C1 segment of cervical spinal cord (tissue), 14 donors: Measurements from ENCODE around the gene TAF6L.
"Not testable (repeated sequence)": the region's sequence is repeated elsewhere in the genome, so short reads cannot be mapped to it uniquely, and the experiment has no call there.

Experiments used
- DNase-seq, 14 donors: peaks; one replicate each; lab custom pipeline; 2025; lab: John Stamatoyannopoulos, UW

The TAF6L gene

DNA sequence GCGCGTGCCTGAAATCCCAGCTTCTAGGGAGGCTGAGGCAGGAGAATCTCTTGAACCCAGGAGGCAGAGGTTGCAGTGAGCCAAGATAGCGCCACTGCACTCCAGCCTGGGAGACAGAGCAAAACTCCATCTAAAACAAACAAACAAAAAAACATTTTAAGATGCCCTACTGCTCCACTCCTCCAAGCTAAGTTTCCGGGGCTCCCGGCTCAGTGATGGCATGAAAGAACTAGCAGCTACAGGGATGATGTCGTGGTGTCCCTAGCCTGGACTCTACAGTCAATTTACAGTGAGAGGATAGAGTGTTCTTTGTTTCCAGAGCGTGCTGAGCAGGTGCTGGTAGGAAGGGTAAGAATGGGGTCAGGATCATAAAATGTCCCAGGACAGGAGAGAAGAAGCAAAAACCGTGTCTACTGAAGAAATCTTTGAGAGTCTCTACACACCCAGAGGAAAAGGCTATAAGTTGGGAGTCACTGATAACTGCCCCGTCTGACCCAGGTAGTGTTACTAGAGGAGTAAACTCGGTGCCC lies 16.0 kb upstream of the TAF6L start:
- DNase-seq: peak in 2 of 14 donors; percentile 8 to 11

DNA sequence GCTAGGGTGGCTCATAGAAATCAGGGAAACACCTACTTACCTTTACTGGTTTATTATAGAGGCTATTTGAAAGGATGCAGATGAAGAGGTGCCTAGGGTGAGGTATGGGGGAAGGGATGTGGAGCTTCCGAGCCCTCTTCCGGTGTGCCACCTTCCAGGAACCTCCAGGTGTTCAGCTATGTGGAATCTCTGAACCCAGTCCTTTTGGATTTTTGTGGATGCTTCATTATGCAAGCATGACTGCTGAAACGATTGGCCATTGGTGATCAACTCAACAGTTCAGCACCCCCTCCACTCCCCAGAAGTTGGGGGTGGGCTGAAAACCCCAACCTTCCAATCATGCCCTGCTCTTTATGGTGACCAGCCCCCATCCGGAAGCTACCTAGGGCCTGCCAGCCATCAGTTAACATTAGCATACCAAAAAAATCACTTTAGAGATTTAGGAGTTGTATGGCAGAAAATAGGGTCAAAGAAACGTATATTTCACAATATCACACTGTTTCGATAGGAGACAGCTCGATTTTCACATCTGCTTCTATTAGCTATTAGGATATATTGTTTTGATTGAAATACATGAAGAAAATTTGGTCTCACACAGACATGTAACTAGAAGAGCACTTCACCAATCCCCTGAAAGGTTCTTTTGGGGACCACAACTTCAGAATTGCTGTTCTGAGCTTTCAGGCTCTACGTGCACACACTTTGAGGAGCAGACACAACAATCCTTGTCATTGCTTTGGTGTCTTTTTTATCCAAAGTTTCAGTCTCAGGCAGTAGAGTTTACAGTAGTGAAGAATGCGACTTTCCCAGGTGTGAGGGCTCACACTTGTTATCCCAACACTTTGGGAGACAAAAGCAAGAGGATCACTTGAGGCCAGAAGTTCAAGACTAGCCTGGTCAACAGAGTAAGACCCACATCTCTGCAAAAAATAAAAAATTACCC lies 13.1 kb upstream of the TAF6L start:
- DNase-seq: no peak

DNA sequence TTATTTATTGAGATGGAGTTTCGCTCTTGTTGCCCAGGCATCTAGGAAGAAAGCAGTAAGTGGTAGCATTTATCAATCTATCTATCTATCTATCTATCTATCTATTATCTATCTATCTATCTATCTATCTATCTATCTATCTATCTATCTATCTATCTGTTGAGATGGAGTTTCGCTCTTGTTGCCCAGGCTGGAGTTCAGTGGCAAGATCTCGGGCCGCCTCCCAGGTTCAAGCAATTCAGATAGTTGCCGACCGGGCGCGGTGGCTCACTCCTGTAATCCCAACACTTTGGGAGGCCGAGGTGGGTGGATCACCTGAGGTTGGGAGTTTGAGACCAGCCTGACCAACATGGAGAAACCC lies 10.3 kb upstream of the TAF6L start:
- not testable (repeated sequence) for DNase-seq

DNA sequence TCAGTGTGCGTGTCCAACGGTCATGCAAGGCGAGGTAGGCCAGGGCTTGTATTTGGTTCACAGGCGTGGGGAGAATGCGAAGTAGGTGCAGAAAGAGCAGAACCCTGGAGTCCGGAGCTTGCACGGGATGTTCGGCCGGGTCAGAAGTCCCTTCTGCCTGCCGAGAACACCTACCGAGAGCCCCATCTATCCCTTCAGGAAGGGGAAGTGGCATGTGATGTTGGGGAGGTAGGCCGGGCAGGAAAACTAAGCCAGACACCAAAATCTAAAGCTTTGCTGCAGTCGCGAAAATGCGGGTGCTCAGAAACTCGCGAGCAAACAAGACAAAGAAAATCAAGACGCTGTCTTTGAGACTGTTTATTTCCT lies 435 bp upstream of the TAF6L start:
- DNase-seq: peak in 12 of 14 donors; percentile 17 to 89 (median 70)

DNA sequence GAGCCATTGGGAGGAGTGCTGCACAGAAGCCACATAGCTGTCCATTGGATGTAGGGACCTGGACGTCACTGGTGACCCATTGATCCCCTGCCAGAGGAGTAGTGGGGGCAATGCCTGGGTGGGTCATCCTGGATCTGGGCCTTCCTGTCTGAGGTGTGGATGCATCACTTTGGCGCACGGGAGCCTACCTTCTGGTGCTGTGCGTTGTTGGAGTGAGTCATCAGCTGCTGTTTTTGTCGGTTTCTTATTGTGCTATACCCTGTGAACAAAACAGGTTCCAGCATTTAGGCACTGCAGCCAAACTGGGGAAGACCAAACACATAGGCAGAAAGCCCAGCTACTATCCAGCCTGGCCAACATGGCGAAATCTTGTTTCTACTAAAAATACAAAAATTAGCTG lies 3.2 kb downstream of the TAF6L start:
- DNase-seq: no peak

DNA sequence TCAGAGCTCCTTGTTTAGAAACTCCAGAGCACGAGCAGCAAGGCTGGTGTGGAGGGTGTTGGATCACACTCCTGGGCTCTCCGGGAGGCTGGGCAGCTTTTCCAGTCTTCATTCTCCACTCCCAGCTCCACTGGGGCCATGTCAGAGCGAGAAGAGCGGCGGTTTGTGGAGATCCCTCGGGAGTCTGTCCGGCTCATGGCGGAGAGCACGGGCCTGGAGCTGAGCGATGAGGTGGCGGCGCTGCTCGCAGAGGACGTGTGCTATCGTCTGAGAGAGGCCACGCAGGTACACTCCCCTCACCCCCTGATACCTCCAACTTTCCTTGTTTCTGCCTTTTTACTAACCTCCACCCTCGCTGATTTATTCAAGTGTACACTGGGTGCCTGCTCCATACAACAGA lies 4.5 kb downstream of the TAF6L start:
- DNase-seq: no peak

DNA sequence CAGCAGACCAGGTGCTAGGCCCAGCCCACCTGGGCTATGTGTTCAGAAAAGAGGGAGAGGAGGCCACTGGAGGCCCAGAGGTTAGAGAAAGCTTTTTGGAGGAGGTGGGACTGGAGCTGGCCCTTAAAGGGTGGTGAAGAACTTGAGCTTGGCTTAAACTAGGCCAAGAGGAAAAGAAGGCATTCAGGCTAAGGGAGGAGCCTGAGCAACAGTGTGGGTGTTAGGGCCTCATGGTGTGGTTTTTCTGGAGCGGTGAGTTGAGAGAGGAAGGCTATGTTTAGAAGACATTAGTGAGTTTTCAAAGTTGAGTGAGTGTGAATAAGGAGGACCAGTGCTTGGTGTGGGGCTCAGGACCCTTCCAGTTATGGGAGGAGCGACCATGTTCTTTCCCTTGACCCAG lies 6.2 kb downstream of the TAF6L start:
- no peak for DNase-seq

DNA sequence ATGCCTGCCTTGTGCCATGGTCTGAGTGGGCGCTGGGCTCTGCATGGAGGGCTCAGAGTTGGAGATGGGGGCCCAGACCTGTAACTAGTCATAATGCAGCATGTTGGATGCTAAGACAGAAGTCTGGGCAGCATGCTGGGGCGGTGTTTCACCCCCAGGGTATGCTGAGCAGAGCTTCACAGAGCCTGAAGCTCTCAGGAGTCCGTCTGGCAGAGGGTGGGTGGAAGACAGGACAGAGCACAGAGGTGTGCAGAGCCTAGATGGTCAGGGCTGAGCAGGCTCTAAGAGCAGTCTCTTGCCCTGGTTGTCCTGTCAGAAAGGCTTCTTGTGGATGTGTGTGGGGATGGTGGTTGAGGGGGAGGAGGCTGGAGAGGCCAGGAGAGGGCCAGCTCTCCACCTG lies 7.2 kb downstream of the TAF6L start:
- no peak for DNase-seq

DNA sequence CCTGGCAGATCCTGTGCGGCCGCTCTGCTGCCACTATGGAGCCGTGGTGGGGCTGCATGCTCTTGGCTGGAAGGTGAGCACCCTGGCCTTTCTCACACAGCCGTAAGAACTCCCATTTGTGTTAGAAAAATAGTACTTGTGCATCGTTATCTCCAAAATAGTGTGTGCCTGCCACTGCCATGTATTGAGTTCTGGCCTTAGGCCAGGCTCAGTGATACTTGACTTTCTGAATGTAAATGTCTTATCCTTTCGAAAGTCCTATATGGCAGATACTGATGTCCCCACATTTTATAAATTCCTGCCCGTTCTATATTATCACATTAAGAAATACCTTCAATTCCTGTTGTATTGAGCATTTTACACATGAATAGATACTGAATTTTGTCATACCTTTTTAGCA lies 11.6 kb downstream of the TAF6L start:
- DNase-seq: no peak

DNA sequence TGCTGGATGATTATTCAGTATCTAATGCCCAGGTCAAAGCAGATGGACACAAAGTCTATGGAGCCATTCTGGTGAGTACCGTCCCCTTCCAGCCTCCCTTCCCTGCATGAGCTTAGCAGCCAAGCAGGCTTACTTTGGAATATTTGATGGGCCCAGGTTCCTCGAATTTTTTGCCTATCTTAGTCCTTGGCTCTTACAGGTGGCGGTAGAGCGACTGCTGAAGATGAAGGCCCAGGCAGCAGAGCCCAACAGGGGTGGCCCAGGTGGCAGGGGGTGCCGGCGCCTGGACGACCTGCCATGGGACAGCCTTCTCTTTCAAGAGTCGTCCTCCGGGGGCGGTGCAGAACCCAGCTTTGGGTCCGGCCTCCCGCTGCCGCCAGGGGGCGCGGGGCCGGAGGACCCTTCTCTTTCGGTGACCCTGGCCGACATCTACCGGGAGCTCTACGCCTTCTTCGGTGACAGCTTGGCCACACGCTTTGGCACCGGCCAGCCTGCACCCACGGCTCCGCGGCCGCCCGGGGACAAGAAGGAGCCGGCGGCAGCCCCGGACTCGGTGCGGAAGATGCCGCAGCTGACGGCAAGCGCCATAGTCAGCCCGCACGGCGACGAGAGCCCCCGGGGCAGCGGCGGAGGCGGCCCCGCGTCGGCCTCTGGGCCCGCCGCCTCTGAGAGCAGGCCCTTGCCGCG lies 15.3 kb downstream of the TAF6L start:
- DNase-seq: peak; percentile 20 to 83 (median 66)

DNA sequence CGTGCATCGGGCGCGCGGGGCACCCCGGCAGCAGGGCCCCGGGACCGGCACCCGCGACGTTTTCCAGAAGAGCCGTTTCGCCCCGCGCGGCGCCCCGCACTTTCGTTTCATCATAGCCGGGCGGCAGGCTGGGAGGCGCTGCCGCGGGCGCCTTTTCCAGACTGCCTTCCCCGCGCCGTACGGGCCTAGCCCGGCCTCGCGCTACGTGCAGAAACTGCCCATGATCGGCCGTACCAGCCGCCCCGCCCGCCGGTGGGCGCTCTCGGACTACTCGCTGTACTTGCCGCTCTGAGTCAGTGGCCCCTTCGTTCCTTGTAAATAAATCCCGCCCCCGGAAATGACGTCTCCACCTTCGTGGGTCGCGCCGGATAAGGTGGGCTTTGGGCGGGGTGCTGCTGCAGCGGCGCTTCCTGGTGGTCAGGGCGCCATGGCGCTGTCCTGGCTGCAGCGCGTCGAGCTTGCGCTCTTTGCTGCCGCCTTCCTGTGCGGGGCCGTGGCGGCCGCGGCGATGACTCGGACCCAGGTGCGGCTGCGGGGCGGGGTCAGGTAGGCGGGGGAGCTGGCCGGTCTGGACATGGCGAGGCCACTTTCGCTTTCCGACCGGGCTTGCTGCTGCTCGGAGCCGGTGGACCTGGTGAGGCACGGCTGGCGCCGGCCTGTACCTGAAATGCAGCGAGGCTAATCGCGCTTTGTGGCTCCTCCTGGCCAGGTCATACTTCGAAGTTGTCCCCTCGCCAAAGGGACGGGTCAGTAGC lies 16.0 kb downstream of the TAF6L start, which contains the start of gene TMEM179B:
TSS of gene TMEM179B (plus strand) at position 398 of the 755 bp plus-strand sequence. CDS start at position 428, 30 bp downstream.
- peak; percentile 65 to 95 (median 92) for DNase-seq

DNA sequence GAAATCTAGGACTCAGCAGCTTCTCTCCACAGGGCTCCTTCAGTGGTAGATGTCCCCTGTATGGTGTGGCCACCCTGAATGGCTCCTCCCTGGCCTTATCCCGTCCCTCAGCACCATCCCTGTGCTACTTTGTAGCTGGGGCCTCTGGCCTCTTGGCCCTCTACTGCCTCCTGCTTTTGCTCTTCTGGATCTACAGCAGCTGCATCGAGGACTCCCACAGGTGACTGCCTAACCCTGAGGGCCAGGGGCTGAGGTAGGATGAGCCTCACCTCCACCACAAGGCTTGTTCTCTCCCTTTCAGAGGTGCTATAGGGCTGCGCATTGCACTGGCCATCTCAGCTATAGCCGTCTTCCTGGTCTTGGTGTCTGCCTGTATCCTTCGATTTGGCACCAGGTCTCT lies 17.8 kb downstream of the TAF6L start:
- DNase-seq: no peak

DNA sequence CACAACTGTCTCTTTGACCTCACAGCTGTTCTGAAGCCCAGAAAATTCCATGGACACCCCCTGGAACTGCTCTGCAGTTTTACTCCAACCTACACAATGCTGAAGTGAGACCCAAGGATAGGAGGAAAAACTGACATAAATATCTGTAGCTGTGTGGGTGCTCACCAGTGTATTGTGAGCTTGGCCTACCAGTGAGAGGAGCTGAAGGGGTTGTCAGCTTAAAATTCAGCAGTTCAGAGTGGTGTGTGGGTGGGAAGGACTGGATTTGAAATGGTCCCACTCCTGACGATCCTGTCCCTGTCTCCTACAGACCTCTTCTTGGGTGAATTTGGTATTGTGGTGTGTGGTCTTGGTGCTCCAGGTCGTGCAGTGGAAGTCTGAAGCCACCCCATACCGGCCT lies 18.4 kb downstream of the TAF6L start:
- DNase-seq: no peak

DNA sequence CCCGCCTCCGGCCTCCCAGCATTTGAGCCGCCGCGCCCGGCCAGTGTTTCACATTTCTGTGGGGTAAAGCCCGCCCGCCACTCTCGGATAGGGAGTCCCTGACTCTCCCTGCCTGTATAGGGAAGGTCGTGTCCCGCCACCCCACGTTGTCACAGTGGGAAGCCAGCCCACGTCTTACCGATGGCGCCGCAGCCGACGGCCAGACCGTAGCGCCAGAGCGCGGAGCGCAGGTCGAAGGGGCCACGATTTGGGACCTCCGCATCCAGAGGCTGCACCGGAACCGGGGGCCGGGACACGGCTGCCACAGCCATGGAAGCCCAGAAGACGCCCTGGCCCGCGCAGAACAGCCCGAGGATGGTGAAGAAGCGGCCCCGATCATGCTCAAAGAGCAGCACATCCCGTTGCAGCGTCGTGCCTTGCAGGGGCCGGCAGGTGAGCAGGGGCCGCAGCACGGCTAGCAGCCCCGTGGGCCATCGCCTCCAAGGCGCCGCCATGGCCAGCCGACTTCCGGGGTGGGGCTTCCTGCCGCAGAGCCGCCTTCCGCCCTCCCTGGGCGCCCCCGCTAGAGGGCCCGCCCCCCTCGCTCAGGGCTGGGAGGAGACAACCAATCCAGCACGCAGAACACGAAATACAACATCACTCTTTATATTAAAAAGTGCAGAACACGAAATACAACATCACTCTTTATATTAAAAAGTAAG lies 20.5 kb downstream of the TAF6L start, which contains the start of gene TMEM223:
TSS of gene TMEM223 (minus strand) at position 506 of the 701 bp plus-strand sequence. CDS start at position 494, 12 bp downstream.
- DNase-seq: peak in 13 of 14 donors; percentile 29 to 86 (median 72)

DNA sequence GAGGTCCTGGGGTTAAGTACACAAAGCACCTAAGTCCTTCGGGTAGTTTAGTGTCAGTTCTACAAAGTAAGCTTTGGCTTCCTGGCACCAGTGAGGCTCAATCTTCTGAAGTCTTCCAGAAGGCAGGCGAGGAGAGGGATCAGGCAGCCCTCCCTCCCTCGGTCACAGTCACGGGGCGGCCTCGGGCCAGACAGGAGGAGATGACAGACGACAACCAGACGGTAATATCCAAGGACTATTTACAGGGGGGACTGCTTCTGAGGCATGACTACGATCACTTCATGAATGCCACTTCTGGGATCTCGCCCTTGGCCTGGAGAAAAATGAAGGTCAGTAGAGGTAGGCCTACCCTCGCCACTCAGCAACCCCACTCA lies 21.0 kb downstream of the TAF6L start:
- peak in 3 of 14 donors; percentile 28 to 42 (median 32) for DNase-seq

DNA sequence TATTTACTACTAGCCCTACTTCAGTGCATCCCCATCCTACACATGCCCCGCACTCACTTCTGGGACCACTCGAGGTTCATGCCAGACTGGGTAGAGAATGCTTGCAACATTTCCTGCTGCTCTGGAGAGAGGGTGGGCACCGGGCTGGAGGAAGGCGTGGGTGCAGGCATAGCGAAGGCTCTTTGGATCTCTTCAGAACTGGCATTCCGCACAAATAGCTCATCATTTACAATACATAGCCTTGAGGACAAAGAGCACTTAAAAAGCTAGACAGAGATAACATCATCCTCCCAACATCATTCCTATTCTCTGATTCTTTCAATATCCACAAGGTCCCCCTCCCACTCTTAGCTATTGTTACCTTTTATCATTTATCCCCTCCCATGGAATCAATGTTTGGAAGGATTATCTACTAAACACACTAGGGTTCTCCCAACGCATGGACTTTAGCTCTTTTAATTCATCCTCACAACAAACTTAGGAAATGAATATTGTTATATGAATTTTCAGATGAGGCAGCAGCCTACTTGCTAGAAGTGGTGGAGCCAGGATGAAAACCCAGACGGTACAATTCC lies 23.1 kb downstream of the TAF6L start:
- DNase-seq: no peak

DNA sequence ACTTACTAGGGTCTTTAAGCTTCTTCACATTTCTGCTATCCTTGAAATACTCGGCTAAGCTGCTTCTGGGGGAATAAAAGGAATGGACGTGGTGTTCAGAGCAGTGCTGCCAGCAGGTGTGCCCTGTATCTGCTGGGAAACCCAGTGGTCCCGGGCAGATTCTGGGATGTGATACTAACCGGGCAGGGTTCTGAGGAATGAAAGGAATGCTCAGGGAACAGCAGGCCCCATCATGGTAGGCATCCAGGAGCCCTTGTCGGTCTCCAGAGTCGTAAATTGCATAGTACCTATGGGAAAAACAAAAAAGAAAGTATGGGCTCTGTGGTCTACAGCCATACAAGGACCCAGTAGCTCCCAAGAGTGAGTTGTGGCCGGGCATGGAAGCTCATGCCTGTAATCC lies 25.1 kb downstream of the TAF6L start:
- DNase-seq: no peak

DNA sequence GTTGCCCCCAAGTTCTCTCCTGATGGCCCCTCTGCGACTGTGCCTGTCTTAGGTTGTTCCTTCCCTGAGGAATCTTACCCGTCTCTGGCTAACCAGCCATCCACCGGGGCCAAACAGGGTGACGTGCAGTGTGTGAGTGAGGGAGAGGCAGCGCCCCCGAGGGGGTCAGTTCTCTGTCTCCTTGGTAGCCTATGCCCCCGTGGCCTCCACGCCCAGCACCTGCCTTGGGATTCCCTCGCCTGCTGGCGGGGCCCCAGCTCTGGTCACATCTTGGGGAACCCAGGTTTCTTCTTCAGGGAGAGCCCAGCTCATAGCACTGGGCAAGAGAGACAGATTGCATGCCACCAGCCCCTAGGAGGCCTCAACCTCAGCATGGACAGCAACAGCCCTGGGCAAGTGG lies 28.3 kb downstream of the TAF6L start:
- DNase-seq: no peak

DNA sequence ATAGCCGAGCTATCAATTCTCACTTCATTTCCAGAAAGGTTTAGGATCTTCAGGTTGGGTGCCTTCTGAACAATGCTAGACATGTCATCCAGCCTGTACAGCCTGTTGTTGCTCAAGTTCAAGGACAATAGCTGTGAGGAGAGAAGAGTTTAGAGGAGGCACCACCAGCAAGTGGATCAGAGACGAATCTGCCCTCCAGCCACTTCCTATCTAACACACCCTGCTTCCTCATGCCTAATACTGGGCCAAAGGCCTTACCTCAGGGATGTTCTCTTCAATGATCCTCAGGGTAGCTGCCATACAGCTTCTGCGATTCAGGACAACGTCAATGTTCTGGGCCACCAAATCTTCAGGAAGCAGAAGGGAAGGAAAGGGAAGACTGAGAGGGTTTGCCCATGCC lies 29.9 kb downstream of the TAF6L start:
- DNase-seq: no peak

DNA sequence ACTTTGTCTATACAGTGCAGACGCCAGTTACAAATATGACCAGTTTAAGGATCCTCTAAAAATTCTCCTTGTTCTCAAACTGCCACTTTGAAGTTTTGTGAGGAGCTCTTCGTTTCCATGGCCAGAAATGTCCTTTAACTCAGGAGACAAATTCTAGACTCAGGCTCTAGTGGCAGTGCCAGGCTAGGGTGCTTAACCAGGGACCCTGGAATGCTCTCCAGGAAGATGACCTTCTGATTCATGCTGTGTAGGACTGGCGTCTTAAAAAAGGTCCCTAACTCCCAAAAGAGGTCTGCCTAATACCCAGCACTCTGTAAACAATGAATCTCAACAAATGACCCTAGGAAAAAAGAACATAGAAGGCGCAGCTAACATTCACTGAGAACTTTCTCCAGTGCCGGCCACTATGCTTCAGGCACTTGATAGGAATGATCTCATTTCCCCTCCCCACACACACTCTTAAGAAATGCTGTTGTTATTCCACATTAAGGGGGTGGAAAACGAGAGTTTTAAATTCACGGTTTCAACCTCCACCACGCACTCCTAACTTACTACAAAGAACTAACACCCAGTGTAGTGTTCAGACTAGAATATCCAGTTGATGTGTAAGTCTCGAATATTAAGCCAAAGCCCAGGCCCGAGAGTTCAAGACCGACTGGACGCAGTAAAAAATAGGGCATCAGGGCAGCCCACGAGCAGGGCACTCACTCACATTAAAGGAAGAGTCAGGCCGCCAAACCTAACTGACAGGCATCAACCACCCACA lies 33.3 kb downstream of the TAF6L start:
- DNase-seq: peak in 1 of 14 donors; percentile 55
